K562 (cell line): ENCODE measurements around the gene NUP85. TPM values are rescaled to one million over a fixed set of nuclear protein-coding genes. Genes with fewer than 3 reads are reported as not detected.

Experiments used
- ARHGAP35 ChIP-seq: fragments of 450-650 bp; IDR thresholded peaks from 2 replicates; pipeline ENCODE4 v1.6.1; 2018; ENCODE audit not compliant: partially characterized antibody
- ARID4B ChIP-seq: sonication (generic); formaldehyde crosslinking; IDR thresholded peaks from 2 replicates; pipeline ENCODE4 v1.8.0; 2022; ENCODE audit warnings: mild to moderate bottlenecking, missing genetic modification reagents
- JUN ChIP-seq, 2 experiments: sonication (generic) in 1 of 2; formaldehyde crosslinking in 1 of 2; IDR thresholded peaks; 2 replicates each; pipeline versions ENCODE4 v1.6.1 to v1.8.0; 2012 to 2022; ENCODE audit warnings: borderline replicate concordance in 2 of 2, mild to moderate bottlenecking in 2 of 2, improper control_type of control experiment in 1 of 2, low read depth in 1 of 2, low read length in 1 of 2, missing genetic modification reagents in 1 of 2
- KLF1 ChIP-seq: fragments of 450-650 bp; IDR thresholded peaks from 2 replicates; pipeline ENCODE4 v1.6.1; 2016; ENCODE audit warnings: missing genetic modification characterization, missing compliant biosample characterization
- MBD1 ChIP-seq: fragments of 250-450 bp; sonication (Bioruptor Pico); IDR thresholded peaks from 2 replicates; pipeline ENCODE4 v1.8.0; 2022; ENCODE audit warnings: inconsistent platforms
- MEIS2 ChIP-seq: fragments of 450-650 bp; IDR thresholded peaks from 2 replicates; pipeline ENCODE4 v1.6.1; 2014; ENCODE audit warnings: mild to moderate bottlenecking; ENCODE audit not compliant: partially characterized antibody
- PHF20 ChIP-seq: fragments of 450-650 bp; IDR thresholded peaks from 2 replicates; pipeline ENCODE4 v1.6.1; 2018; ENCODE audit not compliant: partially characterized antibody
- RAD51 ChIP-seq: fragments of 450-650 bp; IDR thresholded peaks from 2 replicates; pipeline ENCODE4 v1.7.1; 2016; ENCODE audit warnings: low read depth, mild to moderate bottlenecking, borderline replicate concordance
- SPI1 ChIP-seq: IDR thresholded peaks from 2 replicates; pipeline ENCODE4 v1.6.1; 2011; ENCODE audit warnings: low read depth, low read length, control low read depth, borderline replicate concordance
- TRIM24 ChIP-seq, 2 experiments: fragments of 450-650 bp; IDR thresholded peaks; 2 replicates each; pipeline ENCODE4 v1.6.1; 2016
- ZNF282 ChIP-seq: sonication (generic); formaldehyde crosslinking; IDR thresholded peaks from 2 replicates; pipeline ENCODE4 v1.8.1; 2023; ENCODE audit warnings: missing genetic modification reagents
- polyA plus RNA-seq, 8 experiments: library from polyadenylated mRNA; depleted of rRNA in 4 of 8; stranded (reverse) in 5 of 8; unstranded in 3 of 8; fragments of >200 nt; fragmentation: Nextera tagmentation in 2 of 8; fragmentation: Illumina TruSeq in 1 of 8; extraction: Ambion mirVana in 2 of 8; extraction: Trizol in 1 of 8; gene quantifications; 2 replicates each; pipeline versions ENCODE4 v1.2.1 to v1.2.3, GENCODE V29; 2011 to 2014; ENCODE audit warnings: inconsistent platforms in 1 of 8, missing spikeins in 1 of 8
- total RNA-seq, 7 experiments: library from RNA; depleted of rRNA in 6 of 7; stranded (reverse); fragments of >200 nt in 6 of 7; fragmentation: Illumina TruSeq in 2 of 7; extraction: Trizol in 2 of 7; gene quantifications; 2 replicates each; pipeline versions ENCODE4 v1.2.1 to v1.2.3, GENCODE V29; 2011 to 2021; ENCODE audit warnings: low replicate concordance in 1 of 7
- TF ChIP-seq, protein P1 (sequence below): fragments of 450-650 bp; IDR thresholded peaks from 2 replicates; pipeline ENCODE4 v1.6.1; 2017; ENCODE audit warnings: mild to moderate bottlenecking, moderate library complexity
- TF ChIP-seq, protein P2 (sequence below): fragments of 250-450 bp; sonication (Bioruptor Pico); IDR thresholded peaks from 2 replicates; pipeline ENCODE4 v1.4.0; 2020

Gene NUP85
- total and polyA plus RNA-seq, 9 of the 15 experiments (the other 6 are each of a cell fraction or from before 2014, with no cell fraction given): 50.2 to 177 (median 110) TPM

DNA sequence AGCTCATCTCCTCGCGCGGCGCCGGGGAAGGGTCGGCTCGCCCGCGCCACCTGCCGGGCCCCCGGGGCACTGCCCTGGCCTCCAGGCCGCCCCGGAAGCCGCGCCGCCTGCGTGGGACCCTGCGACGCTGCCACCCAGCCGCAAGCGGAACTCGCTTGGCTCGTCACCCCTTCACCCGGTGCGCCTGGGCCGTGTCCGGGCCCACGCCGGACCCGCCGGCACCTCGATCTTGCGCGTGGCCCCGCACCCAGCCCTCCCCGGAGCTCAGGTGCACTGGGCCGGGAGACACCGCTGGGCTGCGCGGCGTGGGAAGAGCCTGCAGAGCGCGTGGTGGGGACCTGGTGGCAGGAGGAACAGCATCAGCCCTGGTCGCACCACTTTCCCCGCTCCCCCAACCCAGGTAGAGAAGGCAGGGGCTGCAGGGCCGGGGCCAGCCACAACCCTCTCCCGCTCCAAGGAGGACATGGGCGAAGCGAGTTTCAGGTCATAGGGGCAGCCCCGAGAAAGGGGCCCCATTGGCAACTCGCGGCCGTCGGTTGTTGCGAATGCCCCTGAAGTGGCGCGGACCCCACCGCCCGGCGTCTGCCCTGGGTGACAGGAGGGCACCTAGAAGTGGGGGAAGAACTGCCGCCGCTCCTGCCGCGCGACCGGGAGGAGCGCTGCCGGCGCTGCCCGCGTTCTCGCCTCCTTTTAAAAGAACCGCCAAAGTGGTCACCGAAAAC is 65.9 kb downstream of the NUP85 start (continued):
- TF ChIP-seq, protein P1, sequence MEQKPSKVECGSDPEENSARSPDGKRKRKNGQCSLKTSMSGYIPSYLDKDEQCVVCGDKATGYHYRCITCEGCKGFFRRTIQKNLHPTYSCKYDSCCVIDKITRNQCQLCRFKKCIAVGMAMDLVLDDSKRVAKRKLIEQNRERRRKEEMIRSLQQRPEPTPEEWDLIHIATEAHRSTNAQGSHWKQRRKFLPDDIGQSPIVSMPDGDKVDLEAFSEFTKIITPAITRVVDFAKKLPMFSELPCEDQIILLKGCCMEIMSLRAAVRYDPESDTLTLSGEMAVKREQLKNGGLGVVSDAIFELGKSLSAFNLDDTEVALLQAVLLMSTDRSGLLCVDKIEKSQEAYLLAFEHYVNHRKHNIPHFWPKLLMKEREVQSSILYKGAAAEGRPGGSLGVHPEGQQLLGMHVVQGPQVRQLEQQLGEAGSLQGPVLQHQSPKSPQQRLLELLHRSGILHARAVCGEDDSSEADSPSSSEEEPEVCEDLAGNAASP: no peak
- TF ChIP-seq MBD1 (CRISPR knock-in tag): no peak
- TF ChIP-seq KLF1: peak; percentile 26; the same call in 1 of the 2 replicates
- no peak for TF ChIP-seq ARHGAP35
- TF ChIP-seq MEIS2: no peak
- peak; percentile 83 for TF ChIP-seq PHF20
- TF ChIP-seq RAD51: no peak
- peak; percentile 90 for TF ChIP-seq ARID4B (CRISPR knock-in tag)
- 0 out of 2 replicates have a peak, but pooled peaks have one; percentile 26 for TF ChIP-seq SPI1
- TF ChIP-seq ZNF282 (CRISPR knock-in tag): peak; percentile 85; the same call in 1 of the 2 replicates
- TF ChIP-seq JUN (IDR thresholded peaks at IDR 0.05; ENCODE audit: borderline replicate concordance, low read depth, low read length): 0 out of 2 replicates have a peak, but pooled peaks have one; percentile 13
- peak; percentile 47; the same call in 1 of the 2 replicates for TF ChIP-seq JUN (CRISPR knock-in tag; IDR thresholded peaks at IDR 0.05; ENCODE audit: borderline replicate concordance)
- TF ChIP-seq, protein P2, sequence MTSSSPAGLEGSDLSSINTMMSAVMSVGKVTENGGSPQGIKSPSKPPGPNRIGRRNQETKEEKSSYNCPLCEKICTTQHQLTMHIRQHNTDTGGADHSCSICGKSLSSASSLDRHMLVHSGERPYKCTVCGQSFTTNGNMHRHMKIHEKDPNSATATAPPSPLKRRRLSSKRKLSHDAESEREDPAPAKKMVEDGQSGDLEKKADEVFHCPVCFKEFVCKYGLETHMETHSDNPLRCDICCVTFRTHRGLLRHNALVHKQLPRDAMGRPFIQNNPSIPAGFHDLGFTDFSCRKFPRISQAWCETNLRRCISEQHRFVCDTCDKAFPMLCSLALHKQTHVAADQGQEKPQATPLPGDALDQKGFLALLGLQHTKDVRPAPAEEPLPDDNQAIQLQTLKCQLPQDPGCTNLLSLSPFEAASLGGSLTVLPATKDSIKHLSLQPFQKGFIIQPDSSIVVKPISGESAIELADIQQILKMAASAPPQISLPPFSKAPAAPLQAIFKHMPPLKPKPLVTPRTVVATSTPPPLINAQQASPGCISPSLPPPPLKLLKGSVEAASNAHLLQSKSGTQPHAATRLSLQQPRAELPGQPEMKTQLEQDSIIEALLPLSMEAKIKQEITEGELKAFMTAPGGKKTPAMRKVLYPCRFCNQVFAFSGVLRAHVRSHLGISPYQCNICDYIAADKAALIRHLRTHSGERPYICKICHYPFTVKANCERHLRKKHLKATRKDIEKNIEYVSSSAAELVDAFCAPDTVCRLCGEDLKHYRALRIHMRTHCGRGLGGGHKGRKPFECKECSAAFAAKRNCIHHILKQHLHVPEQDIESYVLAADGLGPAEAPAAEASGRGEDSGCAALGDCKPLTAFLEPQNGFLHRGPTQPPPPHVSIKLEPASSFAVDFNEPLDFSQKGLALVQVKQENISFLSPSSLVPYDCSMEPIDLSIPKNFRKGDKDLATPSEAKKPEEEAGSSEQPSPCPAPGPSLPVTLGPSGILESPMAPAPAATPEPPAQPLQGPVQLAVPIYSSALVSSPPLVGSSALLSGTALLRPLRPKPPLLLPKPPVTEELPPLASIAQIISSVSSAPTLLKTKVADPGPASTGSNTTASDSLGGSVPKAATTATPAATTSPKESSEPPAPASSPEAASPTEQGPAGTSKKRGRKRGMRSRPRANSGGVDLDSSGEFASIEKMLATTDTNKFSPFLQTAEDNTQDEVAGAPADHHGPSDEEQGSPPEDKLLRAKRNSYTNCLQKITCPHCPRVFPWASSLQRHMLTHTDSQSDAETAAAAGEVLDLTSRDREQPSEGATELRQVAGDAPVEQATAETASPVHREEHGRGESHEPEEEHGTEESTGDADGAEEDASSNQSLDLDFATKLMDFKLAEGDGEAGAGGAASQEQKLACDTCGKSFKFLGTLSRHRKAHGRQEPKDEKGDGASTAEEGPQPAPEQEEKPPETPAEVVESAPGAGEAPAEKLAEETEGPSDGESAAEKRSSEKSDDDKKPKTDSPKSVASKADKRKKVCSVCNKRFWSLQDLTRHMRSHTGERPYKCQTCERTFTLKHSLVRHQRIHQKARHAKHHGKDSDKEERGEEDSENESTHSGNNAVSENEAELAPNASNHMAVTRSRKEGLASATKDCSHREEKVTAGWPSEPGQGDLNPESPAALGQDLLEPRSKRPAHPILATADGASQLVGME (CRISPR knock-in tag): peak; percentile 45; the same call in 1 of the 2 replicates
- TF ChIP-seq TRIM24 (IDR thresholded peaks at IDR 0.05): no peak
